ENCODE measurements around the gene RBMS3. TPM values are rescaled to one million over a fixed set of nuclear protein-coding genes. Genes with fewer than 3 reads are reported as not detected.

Gene RBMS3
- total RNA-seq, 1 donor from 2014 or later = 0.47 TPM

DNA sequence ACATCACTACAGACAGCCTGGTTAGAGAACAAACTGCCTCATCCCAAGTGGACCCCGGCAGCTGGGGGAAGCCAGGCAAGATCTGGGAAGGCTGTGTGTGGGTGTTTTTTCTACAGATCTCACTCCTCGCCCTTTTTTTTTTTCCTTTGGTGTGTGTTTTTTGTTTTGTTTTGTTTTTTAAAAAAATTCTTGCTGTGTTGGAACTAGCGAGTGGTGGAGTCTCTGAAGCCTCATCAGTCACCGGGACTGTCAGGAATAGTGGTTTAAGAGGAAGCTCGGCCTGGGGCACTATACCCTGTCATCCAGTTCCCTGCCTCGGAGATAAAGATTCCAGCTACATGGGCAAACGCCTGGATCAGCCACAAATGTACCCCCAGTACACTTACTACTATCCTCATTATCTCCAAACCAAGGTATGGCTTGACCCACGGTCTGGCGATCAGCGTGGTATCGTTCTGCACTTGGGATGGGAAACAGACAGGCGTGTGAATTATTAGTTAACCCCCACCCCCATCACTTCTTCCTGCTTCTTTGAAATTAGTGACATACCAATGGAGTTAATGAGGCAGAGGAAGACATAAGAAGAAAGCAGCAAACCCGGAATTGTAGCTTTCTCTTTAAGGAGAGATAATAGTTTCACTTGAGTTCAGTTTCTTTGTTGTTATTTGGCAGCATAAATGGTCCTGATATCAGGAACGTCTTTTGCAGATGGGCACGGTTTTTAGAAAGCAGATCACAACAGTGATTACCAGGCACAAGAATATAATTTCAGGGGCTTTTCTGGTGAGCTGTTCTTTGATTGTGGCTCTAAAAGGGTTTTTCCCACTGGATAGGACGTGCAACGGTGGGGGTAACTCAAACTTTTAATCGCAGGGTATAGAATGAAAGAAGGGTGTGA, 722 bp downstream of the RBMS3 start:
- no peaks in the 10 kb centered on the region for H3K27me3 ChIP-seq
- peaks cover 22% of the 10 kb centered on the region for H3F3A ChIP-seq (ENCODE audit: low read depth)
- H3K9ac ChIP-seq = no peak overlapping the region
- H4K20me1 ChIP-seq (ENCODE audit: low read depth) = no peaks in the 10 kb centered on the region
- no peaks in the 10 kb centered on the region for H3K36me3 Mint-ChIP-seq
- peak overlapping the region; percentile 97 for H3K27ac Mint-ChIP-seq
- H3K4me1 Mint-ChIP-seq = peaks cover 57% of the 10 kb centered on the region
- H3K79me2 ChIP-seq (ENCODE audit: low read depth) = no peaks in the 10 kb centered on the region
- no peaks in the 10 kb centered on the region for H3K9me3 Mint-ChIP-seq
- peak; percentile 40 for DNase-seq (ENCODE audit: low spot score)
- H3K27ac ChIP-seq = no peak overlapping the region
- H3K4me3 ChIP-seq = peak overlapping the region; percentile 47
- H3K4me2 ChIP-seq = peak overlapping the region; percentile 82
- peaks cover 27% of the 10 kb centered on the region for H3K4me1 ChIP-seq
- H2AFZ ChIP-seq (replicated peaks) = peak overlapping the region; percentile 54
- no peak for TF ChIP-seq EZH2phosphoT487 (IDR thresholded peaks at IDR 0.05)
- TF ChIP-seq, protein P1, sequence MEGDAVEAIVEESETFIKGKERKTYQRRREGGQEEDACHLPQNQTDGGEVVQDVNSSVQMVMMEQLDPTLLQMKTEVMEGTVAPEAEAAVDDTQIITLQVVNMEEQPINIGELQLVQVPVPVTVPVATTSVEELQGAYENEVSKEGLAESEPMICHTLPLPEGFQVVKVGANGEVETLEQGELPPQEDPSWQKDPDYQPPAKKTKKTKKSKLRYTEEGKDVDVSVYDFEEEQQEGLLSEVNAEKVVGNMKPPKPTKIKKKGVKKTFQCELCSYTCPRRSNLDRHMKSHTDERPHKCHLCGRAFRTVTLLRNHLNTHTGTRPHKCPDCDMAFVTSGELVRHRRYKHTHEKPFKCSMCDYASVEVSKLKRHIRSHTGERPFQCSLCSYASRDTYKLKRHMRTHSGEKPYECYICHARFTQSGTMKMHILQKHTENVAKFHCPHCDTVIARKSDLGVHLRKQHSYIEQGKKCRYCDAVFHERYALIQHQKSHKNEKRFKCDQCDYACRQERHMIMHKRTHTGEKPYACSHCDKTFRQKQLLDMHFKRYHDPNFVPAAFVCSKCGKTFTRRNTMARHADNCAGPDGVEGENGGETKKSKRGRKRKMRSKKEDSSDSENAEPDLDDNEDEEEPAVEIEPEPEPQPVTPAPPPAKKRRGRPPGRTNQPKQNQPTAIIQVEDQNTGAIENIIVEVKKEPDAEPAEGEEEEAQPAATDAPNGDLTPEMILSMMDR (IDR thresholded peaks at IDR 0.05) = no peak
- H3K27me3 Mint-ChIP-seq (ENCODE audit: insufficient read depth, low read depth) = peaks cover 2% of the 10 kb centered on the region
- no peaks in the 10 kb centered on the region for H3K9me3 ChIP-seq (ENCODE audit: low read depth)
- H3K4me3 Mint-ChIP-seq = peak overlapping the region; percentile 86
- H3K36me3 ChIP-seq = no peaks in the 10 kb centered on the region

DNA sequence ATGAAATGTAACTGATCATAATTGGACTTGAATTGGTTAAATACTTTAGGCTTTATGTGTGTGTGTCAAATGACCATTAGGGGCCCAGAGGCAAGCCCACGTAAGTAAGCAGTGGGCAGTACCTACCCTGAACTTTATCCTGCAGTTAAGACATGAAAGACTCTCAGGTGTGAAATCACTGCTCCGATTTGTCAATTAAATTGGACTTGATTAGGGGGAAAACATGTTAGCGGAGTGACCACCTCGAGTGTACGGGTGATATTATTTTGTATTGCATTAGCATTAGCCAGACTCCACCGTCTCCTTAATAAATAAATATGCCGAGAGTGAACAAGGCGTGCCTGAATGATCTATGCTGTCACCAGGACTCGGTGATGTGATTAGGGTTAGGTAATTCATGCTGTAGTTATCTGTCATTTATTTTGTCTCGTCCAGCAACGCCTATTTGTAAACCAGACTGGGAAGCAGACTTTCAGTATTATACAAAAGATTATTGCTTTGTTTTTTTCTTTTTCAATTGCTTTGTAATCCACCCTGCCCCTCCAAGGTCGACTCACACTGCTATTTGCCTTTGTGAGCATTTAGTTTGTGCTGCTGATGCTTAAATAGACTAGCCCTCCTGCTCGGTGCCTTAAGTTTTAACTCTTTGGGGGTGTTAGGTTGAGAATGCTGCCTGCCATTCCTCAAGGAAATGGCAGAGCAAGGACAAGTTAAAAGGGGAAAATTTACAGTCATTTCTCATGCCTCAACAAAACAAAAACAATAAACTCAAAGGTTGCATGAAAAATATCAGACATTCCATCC, 1.8 kb downstream of the RBMS3 start:
- peak overlapping the region; percentile 82 for H3K4me2 ChIP-seq
- no peaks in the 10 kb centered on the region for H3K36me3 ChIP-seq
- peaks cover 22% of the 10 kb centered on the region for H3F3A ChIP-seq (ENCODE audit: low read depth)
- Mint-ChIP-seq H3K27ac (peak overlapping the region; percentile 97), H3K4me3 (peak overlapping the region; percentile 86), H3K4me1 (peaks cover 63% of the 10 kb centered on the region), H3K36me3 (no peaks in the 10 kb centered on the region), H3K27me3 (ENCODE audit: insufficient read depth, low read depth) (peaks cover 2% of the 10 kb centered on the region), H3K9me3 (no peaks in the 10 kb centered on the region)
- no peak overlapping the region for H3K27ac ChIP-seq
- H3K4me1 ChIP-seq = peaks cover 27% of the 10 kb centered on the region
- no peaks in the 10 kb centered on the region for H4K20me1 ChIP-seq (ENCODE audit: low read depth)
- peak overlapping the region; percentile 47 for H3K4me3 ChIP-seq
- peak; percentile 17 for DNase-seq (ENCODE audit: low spot score)
- H3K9ac ChIP-seq = no peak overlapping the region
- no peak for TF ChIP-seq EZH2phosphoT487 (IDR thresholded peaks at IDR 0.05)
- H2AFZ ChIP-seq (replicated peaks) = no peak overlapping the region
- H3K9me3 ChIP-seq (ENCODE audit: low read depth) = no peaks in the 10 kb centered on the region
- H3K79me2 ChIP-seq (ENCODE audit: low read depth) = no peaks in the 10 kb centered on the region
- H3K27me3 ChIP-seq = no peaks in the 10 kb centered on the region

DNA sequence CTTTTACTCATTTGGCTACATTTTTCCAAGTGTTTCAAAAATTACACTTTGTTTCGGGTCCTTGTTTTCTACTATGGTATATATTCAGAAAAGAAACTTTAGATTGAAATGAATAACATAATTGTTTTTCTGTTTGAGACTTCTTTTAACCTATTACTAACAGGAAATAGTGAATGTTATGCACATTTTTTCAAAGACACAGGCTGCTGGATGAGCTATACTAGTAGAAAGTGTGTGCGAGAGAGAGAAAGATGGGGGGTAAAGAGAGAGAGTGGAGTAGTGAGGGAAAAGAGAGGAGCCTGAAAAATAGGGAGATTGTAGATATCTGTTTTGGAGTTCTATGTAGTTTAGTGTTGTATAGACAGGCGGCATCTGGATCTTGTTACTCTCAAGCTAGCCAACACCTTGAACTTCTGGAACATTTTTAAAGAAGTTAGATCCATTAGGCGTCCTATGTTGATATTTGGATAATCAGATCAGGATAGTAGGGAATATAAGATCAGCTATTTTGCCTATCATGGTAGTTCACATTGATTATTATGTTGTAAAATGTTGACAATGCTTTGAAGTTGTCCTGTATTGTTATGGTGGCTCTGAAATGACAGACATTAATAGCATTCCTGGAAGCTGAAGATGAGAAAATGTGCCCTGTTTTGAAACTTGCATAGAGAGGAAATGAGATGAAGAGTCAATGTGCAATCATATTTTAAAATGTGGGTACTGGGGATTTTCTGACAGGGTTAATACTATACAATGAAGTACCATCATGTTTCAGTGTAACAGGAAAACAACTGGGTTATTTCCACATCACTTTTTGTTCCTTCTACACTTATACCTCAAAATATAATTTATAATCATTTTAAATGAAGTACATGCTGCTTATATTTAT, 2.6 kb downstream of the RBMS3 start:
- H3K4me1 Mint-ChIP-seq = peaks cover 72% of the 10 kb centered on the region
- no peak overlapping the region for H3K9ac ChIP-seq

More for the DNA sequence above, 2.6 kb downstream of the RBMS3 start:
- Histone ChIP-seq H3K27me3 (no peaks in the 10 kb centered on the region), H3K4me1 (peaks cover 27% of the 10 kb centered on the region), H3K27ac (no peak overlapping the region), H3F3A (ENCODE audit: low read depth) (peaks cover 22% of the 10 kb centered on the region), H3K4me2 (peak overlapping the region; percentile 82), H3K9me3 (ENCODE audit: low read depth) (no peaks in the 10 kb centered on the region), H2AFZ (replicated peaks) (no peak overlapping the region), H3K4me3 (no peak overlapping the region), H4K20me1 (ENCODE audit: low read depth) (no peaks in the 10 kb centered on the region), H3K36me3 (no peaks in the 10 kb centered on the region), H3K79me2 (ENCODE audit: low read depth) (no peaks in the 10 kb centered on the region)
- H3K27me3 Mint-ChIP-seq (ENCODE audit: insufficient read depth, low read depth) = peaks cover 2% of the 10 kb centered on the region
- TF ChIP-seq EZH2 (IDR thresholded peaks at IDR 0.05) (no peak), EZH2phosphoT487 (IDR thresholded peaks at IDR 0.05) (no peak)
- TF ChIP-seq, protein P1 (IDR thresholded peaks at IDR 0.05) = no peak
- H3K27ac Mint-ChIP-seq = peak overlapping the region; percentile 71
- H3K4me3 Mint-ChIP-seq = peak overlapping the region; percentile 86
- no peaks in the 10 kb centered on the region for H3K9me3 Mint-ChIP-seq
- H3K36me3 Mint-ChIP-seq = no peaks in the 10 kb centered on the region
- DNase-seq (ENCODE audit: low spot score) = no peak
